Bronchial epithelial cell (primary cell): ENCODE results near the gene CBX5. TPM values are rescaled to one million over a fixed set of nuclear protein-coding genes. Genes with fewer than 3 reads are reported as not detected.

Experiments used
- DNase-seq: peaks from one replicate; pipeline ENCODE4 v3.0.0-alpha.2; 2010; ENCODE audit warnings: low read depth
- FAIRE-seq: peaks from 2 replicates; lab custom pipeline; 2011; peaks lifted over from hg19 to GRCh38; lab: Jason Lieb, UNC
- H3K27me3 ChIP-seq: 2 replicates; pipeline ENCODE4 v1.5.1; 2011; ENCODE audit warnings: low read length; ENCODE audit not compliant: control insufficient read depth, insufficient read depth
- H3K36me3 ChIP-seq: 2 replicates; pipeline ENCODE4 v1.5.1; 2011; ENCODE audit warnings: low read length; ENCODE audit not compliant: control insufficient read depth, insufficient read depth
- H3K4me3 ChIP-seq: 2 replicates; pipeline ENCODE4 v1.5.1; 2011; ENCODE audit warnings: mild to moderate bottlenecking, low read depth, low read length, control low read depth
- total RNA-seq: library from RNA; depleted of rRNA; stranded (reverse); fragments of >200 nt; gene quantifications from 2 replicates; pipeline ENCODE4 v1.2.1, GENCODE V29; 2014
- TF ChIP-seq, protein P1 (sequence below): IDR thresholded peaks from 2 replicates; pipeline ENCODE4 v1.5.1; 2011; ENCODE audit warnings: mild to moderate bottlenecking, moderate library complexity, low read length, control low read depth, inconsistent platforms; ENCODE audit not compliant: insufficient read depth, severe bottlenecking

CBX5 gene
- total RNA-seq, 1 donor from 2014 or later = 13.2 TPM

DNA sequence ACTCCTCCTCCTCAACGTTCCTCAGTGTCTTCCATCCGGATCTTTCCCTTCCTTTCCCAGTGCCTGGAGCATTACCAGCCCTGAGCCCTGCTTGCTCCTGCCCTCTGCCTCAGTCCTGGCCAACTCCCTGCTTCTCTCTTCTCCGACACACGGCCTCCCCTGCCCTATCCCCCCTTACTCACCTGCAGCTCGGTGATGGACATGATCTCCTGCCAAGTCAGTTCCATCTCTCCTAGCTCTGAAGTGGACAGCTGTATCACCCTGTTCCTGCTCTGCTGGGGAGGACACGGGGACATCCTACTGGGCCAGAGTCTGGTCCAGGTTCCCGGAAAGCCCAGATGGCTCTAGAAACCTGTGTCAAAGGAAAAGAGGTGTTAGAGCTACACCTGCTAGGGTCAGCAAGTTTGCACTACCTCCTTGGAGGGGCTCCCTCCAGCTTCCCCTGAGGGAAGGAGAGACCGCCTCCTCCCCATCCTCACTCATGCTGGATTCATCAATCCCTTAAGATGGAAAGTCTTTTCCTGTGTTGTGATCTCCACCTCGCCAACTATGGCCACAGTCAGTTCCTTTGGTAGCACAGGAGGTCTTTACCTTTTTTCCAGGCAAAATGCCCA is 15.1 kb upstream of the CBX5 start:
- no peaks in the 10 kb centered on the region for H3K27me3 ChIP-seq
- DNase-seq (no peak), FAIRE-seq (no peak)
- no peak overlapping the region for H3K4me3 ChIP-seq
- H3K36me3 ChIP-seq = no peaks in the 10 kb centered on the region
- TF ChIP-seq, protein P1, sequence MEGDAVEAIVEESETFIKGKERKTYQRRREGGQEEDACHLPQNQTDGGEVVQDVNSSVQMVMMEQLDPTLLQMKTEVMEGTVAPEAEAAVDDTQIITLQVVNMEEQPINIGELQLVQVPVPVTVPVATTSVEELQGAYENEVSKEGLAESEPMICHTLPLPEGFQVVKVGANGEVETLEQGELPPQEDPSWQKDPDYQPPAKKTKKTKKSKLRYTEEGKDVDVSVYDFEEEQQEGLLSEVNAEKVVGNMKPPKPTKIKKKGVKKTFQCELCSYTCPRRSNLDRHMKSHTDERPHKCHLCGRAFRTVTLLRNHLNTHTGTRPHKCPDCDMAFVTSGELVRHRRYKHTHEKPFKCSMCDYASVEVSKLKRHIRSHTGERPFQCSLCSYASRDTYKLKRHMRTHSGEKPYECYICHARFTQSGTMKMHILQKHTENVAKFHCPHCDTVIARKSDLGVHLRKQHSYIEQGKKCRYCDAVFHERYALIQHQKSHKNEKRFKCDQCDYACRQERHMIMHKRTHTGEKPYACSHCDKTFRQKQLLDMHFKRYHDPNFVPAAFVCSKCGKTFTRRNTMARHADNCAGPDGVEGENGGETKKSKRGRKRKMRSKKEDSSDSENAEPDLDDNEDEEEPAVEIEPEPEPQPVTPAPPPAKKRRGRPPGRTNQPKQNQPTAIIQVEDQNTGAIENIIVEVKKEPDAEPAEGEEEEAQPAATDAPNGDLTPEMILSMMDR = no peak

DNA sequence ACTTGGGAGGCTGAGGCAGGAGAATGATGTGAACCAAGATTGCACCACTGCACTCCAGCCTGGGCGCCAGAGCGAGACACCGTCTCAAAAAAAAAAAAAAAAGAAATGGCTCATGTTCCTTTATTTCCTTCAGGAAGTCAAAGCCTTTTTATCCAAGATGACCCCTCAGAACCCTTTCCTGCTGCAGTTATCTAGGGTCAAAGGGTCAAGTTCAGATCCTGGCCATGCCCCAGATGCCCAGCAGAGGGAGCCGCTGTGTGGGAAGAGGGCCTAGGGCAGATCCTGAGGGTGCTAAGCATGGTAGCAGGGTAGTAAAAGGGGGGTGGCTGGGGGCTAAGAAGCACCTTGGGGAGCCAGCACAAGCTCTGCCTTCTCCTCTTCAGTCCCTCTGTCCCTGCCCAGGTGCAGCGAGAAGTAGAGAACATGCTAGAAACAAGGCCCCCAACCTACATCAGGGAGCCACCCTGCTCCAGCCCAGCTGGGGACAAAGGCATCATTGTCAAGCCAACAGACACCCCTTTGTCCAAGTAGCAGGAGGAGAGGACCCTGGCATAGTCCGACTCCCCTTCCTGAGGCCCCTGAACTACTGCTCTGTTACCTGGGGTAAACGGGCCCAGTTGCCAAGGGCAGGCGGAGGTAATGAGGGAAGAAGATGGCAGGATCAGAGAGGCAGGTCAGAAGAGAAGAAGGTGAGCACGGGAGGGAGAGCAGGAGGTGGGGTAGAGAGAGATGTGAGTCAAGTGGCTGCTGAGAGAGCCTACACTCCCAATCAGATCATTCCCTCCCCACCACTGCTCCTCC is 14.4 kb upstream of the CBX5 start:
- Histone ChIP-seq H3K27me3 (no peaks in the 10 kb centered on the region), H3K36me3 (no peaks in the 10 kb centered on the region), H3K4me3 (no peak overlapping the region)
- TF ChIP-seq, protein P1 = peak; percentile 84
- FAIRE-seq = no peak
- DNase-seq = no peak

DNA sequence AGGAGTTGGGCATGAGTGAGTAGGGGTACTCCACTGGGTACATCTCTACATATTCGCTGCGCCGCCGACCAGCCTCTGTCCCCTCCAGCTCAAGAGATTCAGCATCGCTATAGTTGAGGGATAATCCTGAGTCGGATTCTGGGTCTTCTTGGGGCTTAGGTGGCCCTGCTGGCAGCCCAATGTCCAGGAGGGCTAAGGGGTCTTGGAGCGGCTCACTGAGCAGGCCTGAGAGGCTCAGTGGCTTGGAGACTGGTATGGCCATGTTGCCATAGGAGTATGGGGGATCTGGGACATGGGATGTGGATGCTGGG is 13.0 kb upstream of the CBX5 start:
- no peaks in the 10 kb centered on the region for H3K36me3 ChIP-seq
- TF ChIP-seq, protein P1 = no peak
- no peak overlapping the region for H3K4me3 ChIP-seq
- DNase-seq (no peak), FAIRE-seq (no peak)
- H3K27me3 ChIP-seq = no peaks in the 10 kb centered on the region

DNA sequence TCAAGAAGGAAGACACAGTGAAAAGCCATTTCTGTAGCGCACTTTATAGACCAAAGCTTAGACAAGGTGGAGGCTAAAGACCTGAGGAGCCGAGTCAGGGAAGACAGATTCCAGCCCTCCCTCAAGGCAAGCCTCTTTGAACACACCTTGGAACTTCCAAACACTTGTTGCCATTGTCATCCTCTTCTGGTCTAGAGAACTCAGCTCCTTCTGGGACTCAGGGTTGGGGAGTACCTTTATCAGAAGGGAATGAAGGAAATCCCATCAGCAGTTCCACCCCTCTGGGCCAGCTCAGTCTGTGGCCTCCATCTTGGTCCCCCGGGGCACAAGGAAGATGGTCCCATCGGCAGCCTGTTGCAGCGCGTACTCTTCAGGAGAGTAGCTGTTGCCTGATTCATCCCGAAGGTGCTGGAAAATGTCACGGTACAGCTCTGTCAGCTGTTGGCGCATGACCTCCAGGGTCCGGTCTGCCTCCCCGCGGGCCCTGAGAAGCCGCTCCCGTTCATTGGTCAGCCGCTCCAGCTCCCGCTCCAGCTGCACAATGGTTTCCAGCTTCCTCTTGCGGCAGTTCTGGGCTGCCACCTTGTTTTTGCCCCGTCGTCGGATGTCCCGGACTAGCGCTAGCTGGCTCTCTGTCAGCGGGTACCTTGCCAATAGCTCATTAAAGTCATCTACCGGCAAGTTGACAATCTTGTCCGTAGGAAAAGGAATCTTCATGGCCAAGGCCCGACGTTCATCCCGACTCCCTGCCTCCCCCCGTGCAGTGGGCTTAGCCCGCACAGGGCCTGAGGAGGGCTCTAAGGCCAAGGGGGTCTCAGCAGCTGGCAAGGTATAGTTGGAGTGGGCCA is 12.4 kb upstream of the CBX5 start:
- TF ChIP-seq, protein P1 = no peak
- Histone ChIP-seq H3K36me3 (peaks cover under 1% of the 10 kb centered on the region), H3K27me3 (no peaks in the 10 kb centered on the region), H3K4me3 (no peak overlapping the region)
- DNase-seq = no peak
- no peak for FAIRE-seq

DNA sequence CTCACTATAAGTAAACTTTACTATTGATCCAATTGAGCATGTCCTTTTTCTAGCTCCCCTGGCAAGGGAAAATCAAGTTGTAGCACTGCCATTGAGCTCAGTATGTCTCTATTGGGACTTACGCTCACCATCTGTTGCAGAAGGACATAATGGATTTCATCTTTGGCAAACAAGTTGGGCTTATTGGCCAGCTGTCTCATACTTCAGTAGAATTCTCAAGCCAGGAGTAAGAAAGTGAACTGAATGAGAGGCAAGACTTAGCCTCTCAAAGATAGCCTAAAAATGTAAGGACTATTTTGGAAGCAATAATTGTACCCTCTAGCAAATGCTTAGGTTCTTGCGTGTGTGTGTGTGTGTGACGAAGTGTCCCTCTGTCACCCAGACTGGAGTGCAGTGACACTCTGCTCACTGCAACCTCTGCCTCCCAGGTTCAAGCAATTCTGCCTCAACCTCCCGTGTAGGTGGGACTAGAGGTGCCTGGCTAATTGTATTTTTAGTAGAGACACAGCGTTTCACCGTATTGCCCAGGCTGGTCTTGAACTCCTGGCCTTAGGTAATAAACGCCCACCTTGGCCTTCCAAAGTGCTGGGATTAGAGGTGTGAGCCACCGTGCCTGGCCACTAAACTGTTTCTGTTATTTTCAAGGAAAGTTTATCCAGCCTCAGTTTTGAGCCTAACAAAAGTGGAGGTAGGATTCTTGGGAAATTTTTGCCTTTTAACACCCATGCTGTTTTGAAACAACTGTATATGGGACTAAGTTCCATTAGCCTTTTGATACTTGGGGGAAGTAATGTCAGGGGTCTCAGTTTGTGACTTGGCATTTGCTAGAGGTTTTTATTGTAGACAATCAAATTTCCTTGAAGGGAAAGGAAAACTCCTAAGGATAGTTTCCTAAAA is 7.6 kb upstream of the CBX5 start:
- FAIRE-seq = no peak
- no peak overlapping the region for H3K4me3 ChIP-seq
- DNase-seq = no peak
- peaks cover 10% of the 10 kb centered on the region for H3K36me3 ChIP-seq
- H3K27me3 ChIP-seq = no peaks in the 10 kb centered on the region
- TF ChIP-seq, protein P1 = no peak
